Measurements from ENCODE around the gene PGD. TPM values are rescaled to one million over a fixed set of nuclear protein-coding genes. Genes with fewer than 3 reads are reported as not detected.

The PGD gene
- total and polyA plus RNA-seq, 2 experiments from 2014 or later = 174 to 305 TPM

DNA sequence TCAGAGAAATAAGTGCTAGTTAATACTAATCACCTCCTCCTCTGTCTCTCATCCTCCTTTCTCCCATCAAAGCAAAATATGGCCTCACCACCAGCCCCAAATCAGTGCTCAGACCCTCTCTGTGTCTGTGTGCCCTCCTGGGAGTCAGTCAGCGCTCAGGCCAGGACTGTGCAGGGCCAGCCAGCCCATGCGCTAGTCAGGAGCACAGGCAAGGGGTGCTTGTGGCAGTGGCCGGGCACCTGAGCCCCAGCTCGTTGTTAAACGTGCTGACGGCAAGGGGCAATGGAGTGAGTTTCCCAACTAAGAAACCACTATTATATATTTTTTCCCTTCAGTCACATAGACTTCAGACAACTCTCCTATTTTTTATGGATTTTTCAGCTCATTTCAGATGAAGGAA is 19.2 kb upstream of the PGD start (continued):
- TF ChIP-seq ZNF114 (CRISPR knock-in tag; IDR thresholded peaks at IDR 0.05) (no peak), STAT1 (IDR thresholded peaks at IDR 0.05; ENCODE audit: unreplicated experiment) (no peak), ETS1 (IDR thresholded peaks at IDR 0.05) (no peak), POLR2AphosphoS5 (IDR thresholded peaks at IDR 0.05; ENCODE audit: low read depth) (no peak)
- TF ChIP-seq, protein P1, sequence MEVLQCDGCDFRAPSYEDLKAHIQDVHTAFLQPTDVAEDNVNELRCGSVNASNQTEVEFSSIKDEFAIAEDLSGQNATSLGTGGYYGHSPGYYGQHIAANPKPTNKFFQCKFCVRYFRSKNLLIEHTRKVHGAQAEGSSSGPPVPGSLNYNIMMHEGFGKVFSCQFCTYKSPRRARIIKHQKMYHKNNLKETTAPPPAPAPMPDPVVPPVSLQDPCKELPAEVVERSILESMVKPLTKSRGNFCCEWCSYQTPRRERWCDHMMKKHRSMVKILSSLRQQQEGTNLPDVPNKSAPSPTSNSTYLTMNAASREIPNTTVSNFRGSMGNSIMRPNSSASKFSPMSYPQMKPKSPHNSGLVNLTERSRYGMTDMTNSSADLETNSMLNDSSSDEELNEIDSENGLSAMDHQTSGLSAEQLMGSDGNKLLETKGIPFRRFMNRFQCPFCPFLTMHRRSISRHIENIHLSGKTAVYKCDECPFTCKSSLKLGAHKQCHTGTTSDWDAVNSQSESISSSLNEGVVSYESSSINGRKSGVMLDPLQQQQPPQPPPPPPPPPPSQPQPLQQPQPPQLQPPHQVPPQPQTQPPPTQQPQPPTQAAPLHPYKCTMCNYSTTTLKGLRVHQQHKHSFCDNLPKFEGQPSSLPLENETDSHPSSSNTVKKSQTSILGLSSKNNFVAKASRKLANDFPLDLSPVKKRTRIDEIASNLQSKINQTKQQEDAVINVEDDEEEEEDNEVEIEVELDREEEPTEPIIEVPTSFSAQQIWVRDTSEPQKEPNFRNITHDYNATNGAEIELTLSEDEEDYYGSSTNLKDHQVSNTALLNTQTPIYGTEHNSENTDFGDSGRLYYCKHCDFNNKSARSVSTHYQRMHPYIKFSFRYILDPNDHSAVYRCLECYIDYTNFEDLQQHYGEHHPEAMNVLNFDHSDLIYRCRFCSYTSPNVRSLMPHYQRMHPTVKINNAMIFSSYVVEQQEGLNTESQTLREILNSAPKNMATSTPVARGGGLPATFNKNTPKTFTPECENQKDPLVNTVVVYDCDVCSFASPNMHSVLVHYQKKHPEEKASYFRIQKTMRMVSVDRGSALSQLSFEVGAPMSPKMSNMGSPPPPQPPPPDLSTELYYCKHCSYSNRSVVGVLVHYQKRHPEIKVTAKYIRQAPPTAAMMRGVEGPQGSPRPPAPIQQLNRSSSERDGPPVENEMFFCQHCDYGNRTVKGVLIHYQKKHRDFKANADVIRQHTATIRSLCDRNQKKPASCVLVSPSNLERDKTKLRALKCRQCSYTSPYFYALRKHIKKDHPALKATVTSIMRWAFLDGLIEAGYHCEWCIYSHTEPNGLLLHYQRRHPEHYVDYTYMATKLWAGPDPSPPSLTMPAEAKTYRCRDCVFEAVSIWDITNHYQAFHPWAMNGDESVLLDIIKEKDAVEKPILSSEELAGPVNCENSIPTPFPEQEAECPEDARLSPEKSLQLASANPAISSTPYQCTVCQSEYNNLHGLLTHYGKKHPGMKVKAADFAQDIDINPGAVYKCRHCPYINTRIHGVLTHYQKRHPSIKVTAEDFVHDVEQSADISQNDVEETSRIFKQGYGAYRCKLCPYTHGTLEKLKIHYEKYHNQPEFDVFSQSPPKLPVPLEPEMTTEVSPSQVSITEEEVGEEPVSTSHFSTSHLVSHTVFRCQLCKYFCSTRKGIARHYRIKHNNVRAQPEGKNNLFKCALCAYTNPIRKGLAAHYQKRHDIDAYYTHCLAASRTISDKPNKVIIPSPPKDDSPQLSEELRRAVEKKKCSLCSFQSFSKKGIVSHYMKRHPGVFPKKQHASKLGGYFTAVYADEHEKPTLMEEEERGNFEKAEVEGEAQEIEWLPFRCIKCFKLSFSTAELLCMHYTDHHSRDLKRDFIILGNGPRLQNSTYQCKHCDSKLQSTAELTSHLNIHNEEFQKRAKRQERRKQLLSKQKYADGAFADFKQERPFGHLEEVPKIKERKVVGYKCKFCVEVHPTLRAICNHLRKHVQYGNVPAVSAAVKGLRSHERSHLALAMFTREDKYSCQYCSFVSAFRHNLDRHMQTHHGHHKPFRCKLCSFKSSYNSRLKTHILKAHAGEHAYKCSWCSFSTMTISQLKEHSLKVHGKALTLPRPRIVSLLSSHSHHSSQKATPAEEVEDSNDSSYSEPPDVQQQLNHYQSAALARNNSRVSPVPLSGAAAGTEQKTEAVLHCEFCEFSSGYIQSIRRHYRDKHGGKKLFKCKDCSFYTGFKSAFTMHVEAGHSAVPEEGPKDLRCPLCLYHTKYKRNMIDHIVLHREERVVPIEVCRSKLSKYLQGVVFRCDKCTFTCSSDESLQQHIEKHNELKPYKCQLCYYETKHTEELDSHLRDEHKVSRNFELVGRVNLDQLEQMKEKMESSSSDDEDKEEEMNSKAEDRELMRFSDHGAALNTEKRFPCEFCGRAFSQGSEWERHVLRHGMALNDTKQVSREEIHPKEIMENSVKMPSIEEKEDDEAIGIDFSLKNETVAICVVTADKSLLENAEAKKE (CRISPR knock-in tag; IDR thresholded peaks at IDR 0.05) = no peak

- no peaks in the 10 kb centered on the region for H3K9me3 Mint-ChIP-seq
- H3K4me1 Mint-ChIP-seq = no peaks in the 10 kb centered on the region
- Histone ChIP-seq H3K4me1 (ENCODE audit: insufficient read depth) (no peaks in the 10 kb centered on the region), H3K27ac (ENCODE audit: low read depth) (no peak overlapping the region), H2AFZ (no peak overlapping the region), H3F3A (replicated peaks; ENCODE audit: low read depth) (0 out of 2 replicates have a peak, but pooled peaks cover 9% of the 10 kb centered on the region), H3K27me3 (ENCODE audit: insufficient read depth) (no peaks in the 10 kb centered on the region), H3K36me3 (ENCODE audit: insufficient read depth) (peaks cover 5% of the 10 kb centered on the region; the same call in 1 of the 2 replicates), H3K4me3 (no peak overlapping the region), H4K20me1 (replicated peaks; ENCODE audit: insufficient read depth) (no peaks in the 10 kb centered on the region; the same call in none of the 2 replicates), H3K79me2 (replicated peaks; ENCODE audit: insufficient read depth) (no peaks in the 10 kb centered on the region), H3K4me2 (no peak overlapping the region), H3K9me2 (ENCODE audit: insufficient read depth) (no peaks in the 10 kb centered on the region)
- no peak overlapping the region for H3K4me3 Mint-ChIP-seq
- H3K27me3 Mint-ChIP-seq (ENCODE audit: insufficient read depth, low read depth, poor library complexity) = peaks cover 8% of the 10 kb centered on the region
- DNase-seq (ENCODE audit: low spot score) = no peak
- no peak overlapping the region for H3K27ac Mint-ChIP-seq
- peaks cover 25% of the 10 kb centered on the region for H3K36me3 Mint-ChIP-seq (ENCODE audit: low read depth)
- no peak for ATAC-seq
- TF ChIP-seq NANOG (IDR thresholded peaks at IDR 0.05; ENCODE audit: borderline replicate concordance) (no peak), EZH2phosphoT487 (IDR thresholded peaks at IDR 0.05; ENCODE audit: unreplicated experiment) (no peak), POLR2AphosphoS5 (IDR thresholded peaks at IDR 0.05; ENCODE audit: low read depth) (no peak), CREB1 (CRISPR knock-in tag; IDR thresholded peaks at IDR 0.05; ENCODE audit: low read depth) (no peak), JUNB (IDR thresholded peaks at IDR 0.05; ENCODE audit: unreplicated experiment) (no peak)
- TF ChIP-seq, protein P2, sequence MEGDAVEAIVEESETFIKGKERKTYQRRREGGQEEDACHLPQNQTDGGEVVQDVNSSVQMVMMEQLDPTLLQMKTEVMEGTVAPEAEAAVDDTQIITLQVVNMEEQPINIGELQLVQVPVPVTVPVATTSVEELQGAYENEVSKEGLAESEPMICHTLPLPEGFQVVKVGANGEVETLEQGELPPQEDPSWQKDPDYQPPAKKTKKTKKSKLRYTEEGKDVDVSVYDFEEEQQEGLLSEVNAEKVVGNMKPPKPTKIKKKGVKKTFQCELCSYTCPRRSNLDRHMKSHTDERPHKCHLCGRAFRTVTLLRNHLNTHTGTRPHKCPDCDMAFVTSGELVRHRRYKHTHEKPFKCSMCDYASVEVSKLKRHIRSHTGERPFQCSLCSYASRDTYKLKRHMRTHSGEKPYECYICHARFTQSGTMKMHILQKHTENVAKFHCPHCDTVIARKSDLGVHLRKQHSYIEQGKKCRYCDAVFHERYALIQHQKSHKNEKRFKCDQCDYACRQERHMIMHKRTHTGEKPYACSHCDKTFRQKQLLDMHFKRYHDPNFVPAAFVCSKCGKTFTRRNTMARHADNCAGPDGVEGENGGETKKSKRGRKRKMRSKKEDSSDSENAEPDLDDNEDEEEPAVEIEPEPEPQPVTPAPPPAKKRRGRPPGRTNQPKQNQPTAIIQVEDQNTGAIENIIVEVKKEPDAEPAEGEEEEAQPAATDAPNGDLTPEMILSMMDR (conservative IDR thresholded peaks at IDR 0.05; ENCODE audit: low read depth in 2 of 2) = no peak
- TF ChIP-seq, protein P3, sequence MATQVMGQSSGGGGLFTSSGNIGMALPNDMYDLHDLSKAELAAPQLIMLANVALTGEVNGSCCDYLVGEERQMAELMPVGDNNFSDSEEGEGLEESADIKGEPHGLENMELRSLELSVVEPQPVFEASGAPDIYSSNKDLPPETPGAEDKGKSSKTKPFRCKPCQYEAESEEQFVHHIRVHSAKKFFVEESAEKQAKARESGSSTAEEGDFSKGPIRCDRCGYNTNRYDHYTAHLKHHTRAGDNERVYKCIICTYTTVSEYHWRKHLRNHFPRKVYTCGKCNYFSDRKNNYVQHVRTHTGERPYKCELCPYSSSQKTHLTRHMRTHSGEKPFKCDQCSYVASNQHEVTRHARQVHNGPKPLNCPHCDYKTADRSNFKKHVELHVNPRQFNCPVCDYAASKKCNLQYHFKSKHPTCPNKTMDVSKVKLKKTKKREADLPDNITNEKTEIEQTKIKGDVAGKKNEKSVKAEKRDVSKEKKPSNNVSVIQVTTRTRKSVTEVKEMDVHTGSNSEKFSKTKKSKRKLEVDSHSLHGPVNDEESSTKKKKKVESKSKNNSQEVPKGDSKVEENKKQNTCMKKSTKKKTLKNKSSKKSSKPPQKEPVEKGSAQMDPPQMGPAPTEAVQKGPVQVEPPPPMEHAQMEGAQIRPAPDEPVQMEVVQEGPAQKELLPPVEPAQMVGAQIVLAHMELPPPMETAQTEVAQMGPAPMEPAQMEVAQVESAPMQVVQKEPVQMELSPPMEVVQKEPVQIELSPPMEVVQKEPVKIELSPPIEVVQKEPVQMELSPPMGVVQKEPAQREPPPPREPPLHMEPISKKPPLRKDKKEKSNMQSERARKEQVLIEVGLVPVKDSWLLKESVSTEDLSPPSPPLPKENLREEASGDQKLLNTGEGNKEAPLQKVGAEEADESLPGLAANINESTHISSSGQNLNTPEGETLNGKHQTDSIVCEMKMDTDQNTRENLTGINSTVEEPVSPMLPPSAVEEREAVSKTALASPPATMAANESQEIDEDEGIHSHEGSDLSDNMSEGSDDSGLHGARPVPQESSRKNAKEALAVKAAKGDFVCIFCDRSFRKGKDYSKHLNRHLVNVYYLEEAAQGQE (IDR thresholded peaks at IDR 0.05; ENCODE audit: unreplicated experiment) = no peak
These were observed 18.1 kb upstream of the PGD start for GRCh38 chr1:10380594-10381275.

All from GM23338 (cell line).